GM12878 (cell line): ENCODE measurements around the gene SUSD6. TPM values are rescaled to one million over a fixed set of nuclear protein-coding genes. Genes with fewer than 3 reads are reported as not detected.

ENCODE experiments used
- ATAC-seq: fragments of 200-7000 bp; cut with Tn5 transposase; 3 replicates; pipeline ENCODE4 v1.9.1; 2020; ENCODE audit warnings: mild to moderate bottlenecking, moderate library complexity
- BruUV-seq: library from RNA; stranded (reverse); fragments of 400-500 nt; replicated peaks from 2 replicates; lab custom pipeline; 2021; lab: Mats Ljungman, UMichigan
- CTCF ChIA-PET: fragments of 300-600 bp; sonication (Branson Sonifier 250); formaldehyde crosslinking; extraction: SDS; loops from one replicate; lab custom pipeline; 2021; ENCODE audit warnings: inconsistent platforms; lab: Yijun Ruan, JAX
- POLR2A ChIA-PET: fragments of 350-600 bp; formaldehyde crosslinking; extraction: SDS; loops from one replicate; lab custom pipeline; 2021; ENCODE audit warnings: inconsistent platforms; lab: Charles Lee
- RAD21 ChIA-PET: fragments of 300-600 bp; sonication (Branson Sonifier 250); formaldehyde crosslinking; loops from one replicate; lab custom pipeline; 2023; ENCODE audit warnings: antibody characterized with exemption; ENCODE audit not compliant: unreplicated experiment; lab: Charles Lee
- SMC1A ChIA-PET: fragments of 300-600 bp; sonication (Branson Sonifier 250); formaldehyde crosslinking; loops from one replicate; lab custom pipeline; 2023; ENCODE audit not compliant: unreplicated experiment, uncharacterized antibody; lab: Charles Lee
- DNase-seq: peaks from one replicate; pipeline ENCODE4 v3.0.0-alpha.2; 2011; ENCODE audit warnings: low read depth, low spot score
- FAIRE-seq: peaks from 3 replicates; lab custom pipeline; 2011; peaks lifted over from hg19 to GRCh38; lab: Jason Lieb, UNC
- H2AFZ ChIP-seq: 2 replicates; pipeline ENCODE4 v1.6.0; 2011; ENCODE audit warnings: low read depth, low read length, control low read depth; ENCODE audit not compliant: control insufficient read depth
- H3K27ac ChIP-seq: 2 replicates; pipeline ENCODE4 v1.5.1; 2011; ENCODE audit warnings: control low read depth; ENCODE audit not compliant: control insufficient read depth, insufficient read depth
- H3K27me3 ChIP-seq, 2 experiments: replicated peaks in 1 of 2; 2 replicates each; pipeline versions ENCODE4 v1.6.0 to v1.6.1; 2011; ENCODE audit warnings: low read length in 1 of 2; ENCODE audit not compliant: control insufficient read depth in 2 of 2, insufficient read depth in 2 of 2
- H3K36me3 ChIP-seq, 2 experiments: 2 replicates each; pipeline ENCODE4 v1.5.1; 2011; ENCODE audit warnings: low read length in 1 of 2; ENCODE audit not compliant: control insufficient read depth in 2 of 2, insufficient read depth in 2 of 2
- H3K4me1 ChIP-seq: 2 replicates; pipeline ENCODE4 v1.6.1; 2011; ENCODE audit warnings: mild to moderate bottlenecking, low read length, moderate library complexity, mixed read lengths; ENCODE audit not compliant: control insufficient read depth, insufficient read depth
- H3K4me2 ChIP-seq: 2 replicates; pipeline ENCODE4 v1.6.0; 2011; ENCODE audit warnings: control low read depth; ENCODE audit not compliant: control insufficient read depth, insufficient read depth
- H3K4me3 ChIP-seq: fragments of 200-600 bp; sonication (generic); 2 replicates; pipeline ENCODE4 v1.5.1; 2016
- H3K79me2 ChIP-seq: 2 replicates; pipeline ENCODE4 v1.6.0; 2011; ENCODE audit warnings: low read length; ENCODE audit not compliant: control insufficient read depth, insufficient read depth
- H3K9ac ChIP-seq: 2 replicates; pipeline ENCODE4 v1.8.0; 2011; ENCODE audit warnings: low read length, control low read depth, mixed read lengths; ENCODE audit not compliant: control insufficient read depth, insufficient read depth
- H3K9me3 ChIP-seq: replicated peaks from 3 replicates; pipeline ENCODE4 v1.5.1; 2011; ENCODE audit warnings: mild to moderate bottlenecking, low read length; ENCODE audit not compliant: control insufficient read depth, insufficient read depth
- H4K20me1 ChIP-seq: 2 replicates; pipeline ENCODE4 v1.6.0; 2011; ENCODE audit not compliant: control insufficient read depth, insufficient read depth
- CBFB ChIP-seq: IDR thresholded peaks from 2 replicates; pipeline ENCODE4 v1.6.1; 2016; ENCODE audit warnings: antibody characterized with exemption, low read depth
- CHD2 ChIP-seq: IDR thresholded peaks from 2 replicates; pipeline ENCODE4 v1.6.1; 2011; ENCODE audit warnings: low read depth, low read length, improper control_type of control experiment, borderline replicate concordance
- HDAC6 ChIP-seq: fragments of 200-600 bp; sonication (generic); IDR thresholded peaks from one replicate; pipeline ENCODE4 v1.8.0; 2017; ENCODE audit warnings: antibody characterized with exemption; ENCODE audit not compliant: unreplicated experiment
- JUNB ChIP-seq: IDR thresholded peaks from 2 replicates; pipeline ENCODE4 v1.6.1; 2016; ENCODE audit warnings: antibody characterized with exemption, mild to moderate bottlenecking
- MAX ChIP-seq: IDR thresholded peaks from 2 replicates; pipeline ENCODE4 v1.6.1; 2012; ENCODE audit warnings: low read depth, low read length, improper control_type of control experiment
- MTA3 ChIP-seq: IDR thresholded peaks from 2 replicates; pipeline ENCODE4 v1.6.1; 2012; ENCODE audit warnings: low read length, inconsistent platforms, borderline replicate concordance
- NBN ChIP-seq: fragments of 450-650 bp; IDR thresholded peaks from 2 replicates; pipeline ENCODE4 v1.6.1; 2016
- NR2C1 ChIP-seq: fragments of 450-650 bp; IDR thresholded peaks from 2 replicates; pipeline ENCODE4 v1.6.1; 2017; ENCODE audit warnings: antibody characterized with exemption, mild to moderate bottlenecking, moderate library complexity
- PAX8 ChIP-seq: fragments of 450-650 bp; IDR thresholded peaks from 2 replicates; pipeline ENCODE4 v1.6.1; 2017; ENCODE audit warnings: mild to moderate bottlenecking, moderate library complexity
- RBBP5 ChIP-seq: fragments of 200-600 bp; sonication (generic); conservative IDR thresholded peaks from 2 replicates; pipeline ENCODE4 v1.6.1; 2016
- SUPT20H ChIP-seq: IDR thresholded peaks from 2 replicates; pipeline ENCODE4 v1.6.1; 2011; ENCODE audit warnings: low read depth, mild to moderate bottlenecking, low read length, moderate library complexity, borderline replicate concordance; ENCODE audit not compliant: control insufficient read depth
- TBL1XR1 ChIP-seq: IDR thresholded peaks from 2 replicates; pipeline ENCODE4 v1.6.1; 2012; ENCODE audit warnings: low read depth, low read length, improper control_type of control experiment
- ZBED1 ChIP-seq: IDR thresholded peaks from 2 replicates; pipeline ENCODE4 v1.6.1; 2016; ENCODE audit warnings: borderline replicate concordance
- ZNF217 ChIP-seq: fragments of 450-650 bp; IDR thresholded peaks from 2 replicates; pipeline ENCODE4 v1.6.1; 2017; ENCODE audit warnings: antibody characterized with exemption, mild to moderate bottlenecking
- WGBS: methylation state at CpG from one replicate; pipeline ENCODE4 v1.1.6; 2016; ENCODE audit warnings: low lambda C conversion rate; ENCODE audit not compliant: insufficient replicate concordance, insufficient coverage; ENCODE audit errors: missing lambda C conversion rate; 5-methylcytosine and 5-hydroxymethylcytosine counted together
- in situ Hi-C: fragments of 300-500 bp; cut with MboI; formaldehyde crosslinking; loops from 9 replicates; pipeline ENCODE4 v1.14.3; 2018; ENCODE audit warnings: mixed read lengths
- intact Hi-C: fragments of 100-400 bp; cut with micrococcal nuclease; formaldehyde crosslinking; loops from one replicate; pipeline ENCODE4 v1.14.2; 2022; ENCODE audit not compliant: unreplicated experiment
- polyA plus RNA-seq, 11 experiments: library from polyadenylated mRNA; depleted of rRNA in 4 of 11; unstranded in 6 of 11; stranded (reverse) in 5 of 11; fragments of >200 nt; fragmentation: Nextera tagmentation in 4 of 11; fragmentation: Illumina TruSeq in 1 of 11; extraction: Ambion mirVana in 4 of 11; extraction: Trizol in 1 of 11; gene quantifications; 1 replicate in 1 of 11; 2 replicates in 10 of 11; pipeline versions ENCODE4 v1.2.1 to v1.2.3, GENCODE V29; 2011 to 2016; ENCODE audit warnings: inconsistent platforms in 2 of 11, missing spikeins in 2 of 11, low read depth in 1 of 11
- total RNA-seq, 4 experiments: library from RNA; depleted of rRNA in 3 of 4; stranded (reverse); fragments of >200 nt in 3 of 4; fragmentation: Illumina TruSeq in 1 of 4; extraction: Trizol in 1 of 4; gene quantifications; 2 replicates each; pipeline versions ENCODE4 v1.2.1 to v1.2.3, GENCODE V29; 2013 to 2021
- TF ChIP-seq, protein P1 (sequence below): IDR thresholded peaks from 2 replicates; pipeline ENCODE4 v1.6.1; 2011; ENCODE audit warnings: borderline replicate concordance, low read depth, mild to moderate bottlenecking, moderate library complexity, mixed read lengths, low read length; ENCODE audit not compliant: insufficient read depth; ENCODE audit errors: extremely low read length
- TF ChIP-seq, protein P2 (sequence below): fragments of 450-650 bp; IDR thresholded peaks from 2 replicates; pipeline ENCODE4 v1.6.1; 2017; ENCODE audit warnings: mild to moderate bottlenecking

The SUSD6 gene
- total and polyA plus RNA-seq, 10 of the 15 experiments (the other 5 are each of a cell fraction or from before 2014, with no cell fraction given) = 6.6 to 39.8 (median 20.2) TPM

- TF ChIP-seq HDAC6 (no peak), JUNB (peak; percentile 72), NBN (no peak), MTA3 (peak; percentile 74; the same call in 1 of the 2 replicates), TBL1XR1 (0 out of 2 replicates have a peak, but pooled peaks have one; percentile 28), RBBP5 (no peak)
- TF ChIP-seq, protein P1, sequence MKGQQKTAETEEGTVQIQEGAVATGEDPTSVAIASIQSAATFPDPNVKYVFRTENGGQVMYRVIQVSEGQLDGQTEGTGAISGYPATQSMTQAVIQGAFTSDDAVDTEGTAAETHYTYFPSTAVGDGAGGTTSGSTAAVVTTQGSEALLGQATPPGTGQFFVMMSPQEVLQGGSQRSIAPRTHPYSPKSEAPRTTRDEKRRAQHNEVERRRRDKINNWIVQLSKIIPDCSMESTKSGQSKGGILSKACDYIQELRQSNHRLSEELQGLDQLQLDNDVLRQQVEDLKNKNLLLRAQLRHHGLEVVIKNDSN = no peak
- TF ChIP-seq, protein P2, sequence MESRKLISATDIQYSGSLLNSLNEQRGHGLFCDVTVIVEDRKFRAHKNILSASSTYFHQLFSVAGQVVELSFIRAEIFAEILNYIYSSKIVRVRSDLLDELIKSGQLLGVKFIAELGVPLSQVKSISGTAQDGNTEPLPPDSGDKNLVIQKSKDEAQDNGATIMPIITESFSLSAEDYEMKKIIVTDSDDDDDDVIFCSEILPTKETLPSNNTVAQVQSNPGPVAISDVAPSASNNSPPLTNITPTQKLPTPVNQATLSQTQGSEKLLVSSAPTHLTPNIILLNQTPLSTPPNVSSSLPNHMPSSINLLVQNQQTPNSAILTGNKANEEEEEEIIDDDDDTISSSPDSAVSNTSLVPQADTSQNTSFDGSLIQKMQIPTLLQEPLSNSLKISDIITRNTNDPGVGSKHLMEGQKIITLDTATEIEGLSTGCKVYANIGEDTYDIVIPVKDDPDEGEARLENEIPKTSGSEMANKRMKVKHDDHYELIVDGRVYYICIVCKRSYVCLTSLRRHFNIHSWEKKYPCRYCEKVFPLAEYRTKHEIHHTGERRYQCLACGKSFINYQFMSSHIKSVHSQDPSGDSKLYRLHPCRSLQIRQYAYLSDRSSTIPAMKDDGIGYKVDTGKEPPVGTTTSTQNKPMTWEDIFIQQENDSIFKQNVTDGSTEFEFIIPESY = no peak
These were observed 18.1 kb downstream of the SUSD6 start (continued) for GRCh38 chr14:69629225-69630127.

DNA sequence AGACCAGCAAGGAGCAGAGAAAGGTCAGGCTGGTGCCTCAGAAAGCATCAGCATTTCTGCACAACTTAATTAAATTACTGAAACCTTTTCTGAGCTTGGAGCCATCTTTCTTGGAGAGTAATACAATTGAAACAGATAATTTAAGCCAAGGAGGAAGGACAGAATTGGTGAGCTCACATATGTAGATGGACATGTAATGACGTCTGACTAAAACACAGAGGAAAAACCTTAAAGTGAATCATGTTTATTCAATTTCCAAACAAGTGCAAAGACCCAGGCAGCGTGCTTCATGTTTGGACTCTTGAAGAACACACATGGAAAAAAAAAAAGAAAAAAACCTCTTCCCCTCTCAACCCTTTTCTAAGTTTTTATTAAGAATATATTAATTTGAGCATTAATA is 19.0 kb downstream of the SUSD6 start:
- Histone ChIP-seq H3K4me3 (no peak overlapping the region), H4K20me1 (no peaks in the 10 kb centered on the region), H3K4me1 (peaks cover 79% of the 10 kb centered on the region), H3K27me3 (no peaks in the 10 kb centered on the region), H2AFZ (no peak overlapping the region), H3K9ac (peak overlapping the region; percentile 8; the same call in 1 of the 2 replicates), H3K79me2 (peaks cover 98% of the 10 kb centered on the region), H3K27ac (peak overlapping the region; percentile 85), H3K4me2 (peak overlapping the region; percentile 93), H3K9me3 (no peaks in the 10 kb centered on the region), H3K36me3 (peaks cover 0 to 6% of the 10 kb centered on the region in 2 experiments; a peak in 3 of 4 replicates)
- TF ChIP-seq CBFB = 0 out of 2 replicates have a peak, but pooled peaks have one; percentile 1
- TF ChIP-seq NR2C1 = no peak
- TF ChIP-seq SUPT20H = no peak
- TF ChIP-seq CHD2 = no peak
- TF ChIP-seq ZNF217 = no peak
- TF ChIP-seq PAX8 = no peak
- TF ChIP-seq ZBED1 = no peak
- TF ChIP-seq MAX = no peak
- intact Hi-C loops = no loop called here
- DNase-seq (no peak), ATAC-seq (no peak), FAIRE-seq (no peak)
- SMC1A ChIA-PET = interaction anchor here (0.7 to 17.8 kb wide), 15 partner anchors 8 to 233 kb away, joined by 3 to 336 read pairs (median 4); partner anchors contain the start of gene SUSD6
- POLR2A ChIA-PET = interaction anchor here (1.0 to 4.5 kb wide), 11 partner anchors 9 to 35 kb away, joined by 3 to 40 read pairs (median 5); no protein-coding TSS in a partner anchor
- RAD21 ChIA-PET = interaction anchor here (0.7 to 4.3 kb wide), 14 partner anchors 9 to 47 kb away, joined by 3 to 59 read pairs (median 7); partner anchors contain the start of gene SUSD6
- 66% methylated on average over 2 of the region's 2 CpGs for WGBS
- in situ Hi-C loops = no loop called here
- CTCF ChIA-PET = interaction anchor here (0.8 to 2.3 kb wide), 14 partner anchors 8 to 100 kb away, joined by 3 to 15 read pairs (median 4); no protein-coding TSS in a partner anchor
- BruUV-seq = no TSS peak
